ENCODE data around the gene C15orf39. TPM values are rescaled to one million over a fixed set of nuclear protein-coding genes. Genes with fewer than 3 reads are reported as not detected.
"Not testable (repeated sequence)": the region's sequence is repeated elsewhere in the genome, so short reads cannot be mapped to it uniquely, and the experiment has no call there.

C15orf39 gene
- total RNA-seq, 1 donor from 2014 or later = 34.8 TPM

GRCh38 chr15:75229191-75230015 is 27.7 kb downstream of the C15orf39 start:
- no peak for DNase-seq (ENCODE audit: extremely low read depth, low read depth, low spot score)

GRCh38 chr15:75230016-75230343 is 28.3 kb downstream of the C15orf39 start:
- no peak for DNase-seq (ENCODE audit: extremely low read depth, low read depth, low spot score)

DNA sequence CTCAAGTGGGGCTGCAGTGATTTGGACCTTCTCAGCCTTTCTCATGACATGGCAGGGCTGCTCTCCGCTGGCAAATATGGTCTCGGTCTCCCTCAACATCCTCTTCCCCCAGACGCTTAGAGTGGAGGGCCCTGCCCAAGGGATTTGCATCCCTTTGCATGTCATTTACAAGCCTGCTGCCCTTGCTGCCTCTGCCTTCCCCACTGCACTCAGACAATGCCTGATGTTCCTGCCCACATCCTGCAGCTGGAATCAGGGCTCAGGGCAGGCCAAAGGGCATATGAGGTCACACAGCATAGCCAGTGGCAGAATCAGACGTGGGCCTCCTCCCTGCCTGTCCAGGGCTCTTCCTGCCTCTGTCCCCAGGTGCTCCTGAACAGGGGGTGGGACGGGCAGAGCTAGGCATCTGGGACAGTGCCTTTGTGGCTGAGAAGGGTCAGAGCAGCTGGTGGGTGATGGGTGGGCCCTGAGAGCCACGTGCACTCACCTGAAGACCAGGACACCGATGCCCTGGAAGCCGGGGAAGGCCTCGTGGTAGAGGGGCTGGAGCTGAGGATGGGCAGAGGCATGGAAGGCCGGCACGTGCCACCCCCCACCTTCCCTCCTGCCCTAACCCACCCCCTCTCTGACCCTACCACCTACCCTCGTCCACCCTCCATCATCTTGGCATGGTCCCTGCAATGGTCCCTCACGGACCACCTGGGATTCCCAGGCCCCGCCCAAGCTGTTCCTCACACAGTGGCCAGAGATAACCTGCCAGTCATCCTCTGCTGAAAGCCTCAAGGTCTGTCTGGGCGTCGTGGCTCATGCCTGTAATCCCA is 29.1 kb downstream of the C15orf39 start:
- no peak for DNase-seq (ENCODE audit: extremely low read depth, low read depth, low spot score)

DNA sequence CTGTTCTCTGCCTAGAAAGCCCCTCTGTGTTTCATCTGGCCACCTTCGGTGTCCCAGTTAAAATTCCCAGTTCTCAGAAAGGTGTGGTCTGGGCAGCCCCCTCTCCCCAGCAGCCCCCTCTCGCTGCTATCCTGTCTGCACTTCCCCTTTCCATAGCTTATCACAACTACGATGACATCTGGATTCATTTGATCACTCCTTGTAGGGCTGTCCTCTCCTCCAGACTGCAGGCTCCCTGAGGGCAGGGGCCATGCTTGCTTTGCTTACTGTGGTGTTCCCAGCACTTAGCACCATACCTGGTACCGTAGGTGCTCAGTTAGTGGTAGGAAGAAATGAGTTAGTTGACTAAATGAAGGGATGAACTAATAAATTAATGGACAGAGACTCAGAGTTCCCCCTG is 30.2 kb downstream of the C15orf39 start:
- DNase-seq (ENCODE audit: extremely low read depth, low read depth, low spot score) = no peak

- no peak for DNase-seq (ENCODE audit: extremely low read depth, low read depth, low spot score)
Measured at GRCh38 chr15:75232252-75232813, 30.7 kb downstream of the C15orf39 start.

- no peak for DNase-seq (ENCODE audit: extremely low read depth, low read depth, low spot score)
Measured at GRCh38 chr15:75232826-75233503, 31.3 kb downstream of the C15orf39 start.

DNA sequence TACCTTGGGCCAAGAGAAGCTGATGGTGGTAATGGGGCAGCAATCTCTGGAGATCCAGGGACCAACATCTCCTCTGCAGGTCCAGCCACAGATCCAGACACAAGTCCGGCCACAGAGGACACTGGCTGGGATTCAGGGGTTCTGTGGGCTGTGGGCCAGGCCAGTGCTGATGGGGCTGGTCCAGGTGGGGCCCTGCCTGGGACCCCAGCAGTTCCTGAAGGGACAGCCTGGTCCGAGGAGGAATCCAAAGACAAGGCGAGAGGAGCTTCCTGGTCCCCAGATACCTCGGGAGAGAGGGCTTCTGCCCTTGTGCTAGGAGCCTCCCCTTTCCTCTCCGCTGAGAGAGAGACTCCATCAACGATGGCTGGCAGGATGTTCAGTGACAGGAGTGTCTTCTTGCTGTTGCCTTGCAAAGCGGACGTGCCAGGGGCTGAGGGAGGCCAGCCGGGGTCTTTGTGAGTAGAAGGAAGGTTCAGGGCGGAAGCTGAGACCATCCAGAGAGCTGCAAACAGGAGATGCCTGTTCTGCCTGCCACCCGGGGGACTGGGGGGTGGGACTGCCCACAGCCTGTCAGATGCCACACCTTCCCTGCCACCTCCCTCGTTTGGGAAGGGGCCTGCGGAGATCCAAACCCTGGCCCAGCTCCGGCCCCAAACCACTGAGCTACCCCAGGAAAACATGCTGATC is 32.0 kb downstream of the C15orf39 start:
- no peak for DNase-seq (ENCODE audit: extremely low read depth, low read depth, low spot score)

DNA sequence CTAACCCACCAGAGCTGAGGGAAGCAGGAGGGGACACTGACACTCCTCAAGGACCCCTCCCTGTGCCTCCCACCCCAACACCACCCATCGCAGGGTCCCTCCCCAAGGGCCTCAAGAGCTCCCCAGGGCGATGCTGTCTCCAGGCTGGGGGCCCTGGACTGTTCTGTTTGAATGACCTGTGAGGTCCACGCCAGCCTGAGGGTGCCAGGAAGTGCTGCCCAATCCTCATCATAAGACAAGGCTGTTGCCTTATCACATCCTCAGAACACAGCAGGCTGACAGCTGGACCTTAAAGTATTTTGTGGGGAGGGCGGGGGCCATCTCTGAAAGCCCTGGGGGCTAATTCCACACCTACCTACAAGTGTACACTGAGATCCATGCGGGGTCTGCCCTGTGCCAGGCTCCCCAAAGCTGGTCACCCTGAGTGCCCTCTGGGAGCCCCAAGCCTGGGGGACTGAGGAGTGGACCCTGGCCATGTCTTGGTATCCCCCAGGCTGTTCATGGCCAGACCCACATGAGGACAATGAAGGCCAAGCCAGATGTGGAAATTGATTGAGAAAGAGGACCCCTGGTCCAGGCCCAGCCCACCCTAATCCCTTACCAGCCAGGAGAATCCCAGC is 32.6 kb downstream of the C15orf39 start:
- DNase-seq (ENCODE audit: extremely low read depth, low read depth, low spot score) = no peak

GRCh38 chr15:75235051-75235673 is 33.5 kb downstream of the C15orf39 start:
- DNase-seq (ENCODE audit: extremely low read depth, low read depth, low spot score) = no peak

DNA sequence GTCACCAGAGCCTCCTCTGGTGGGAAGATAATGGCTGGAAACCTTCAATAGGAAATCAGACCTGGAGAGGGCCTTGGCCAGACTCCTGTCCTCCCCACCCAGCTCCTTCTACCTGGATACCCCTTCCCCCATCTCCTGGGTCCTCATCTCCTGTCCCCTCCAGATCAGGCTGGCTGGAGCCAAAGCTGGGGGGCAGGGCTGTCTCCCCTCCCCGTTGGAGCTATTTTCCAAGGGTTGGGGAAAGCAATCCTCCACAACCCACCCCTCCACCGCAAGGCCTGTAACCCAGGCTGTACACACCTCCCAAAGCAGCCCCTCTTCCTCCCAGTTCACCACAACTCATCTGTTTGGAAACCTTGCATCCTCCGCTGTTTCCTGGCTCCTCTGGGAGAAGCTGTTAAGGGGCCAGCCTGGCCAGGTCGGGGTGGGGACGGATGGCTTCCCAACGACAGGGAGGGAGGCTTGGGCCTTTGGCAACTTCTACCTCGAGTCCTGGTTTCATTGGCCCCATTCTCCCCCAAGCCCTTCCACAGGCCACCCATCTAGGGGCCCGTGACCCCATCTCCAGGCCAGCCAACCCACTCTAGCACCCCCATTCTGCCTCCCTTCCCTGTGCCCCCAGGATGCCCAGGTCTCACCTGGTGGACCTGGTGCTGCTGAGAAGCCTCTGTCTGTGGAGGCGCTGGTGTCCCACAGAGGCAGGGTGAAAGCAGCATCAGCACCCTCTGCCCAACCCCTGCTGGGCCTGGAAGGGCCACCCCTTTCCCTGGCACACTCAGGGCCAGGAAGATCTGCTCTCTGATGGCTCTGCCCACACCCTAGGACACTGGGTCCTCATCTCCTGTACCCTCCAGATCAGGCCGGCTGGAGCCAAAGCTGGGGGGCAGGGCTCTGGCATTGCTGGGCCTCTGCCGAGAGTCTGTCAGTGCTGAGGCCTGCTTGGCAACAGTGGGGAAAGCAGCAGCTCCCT is 34.4 kb downstream of the C15orf39 start:
- no peak for DNase-seq (ENCODE audit: extremely low read depth, low read depth, low spot score)

GRCh38 chr15:75237316-75237982 is 35.8 kb downstream of the C15orf39 start:
- no peak for DNase-seq (ENCODE audit: extremely low read depth, low read depth, low spot score)

DNA sequence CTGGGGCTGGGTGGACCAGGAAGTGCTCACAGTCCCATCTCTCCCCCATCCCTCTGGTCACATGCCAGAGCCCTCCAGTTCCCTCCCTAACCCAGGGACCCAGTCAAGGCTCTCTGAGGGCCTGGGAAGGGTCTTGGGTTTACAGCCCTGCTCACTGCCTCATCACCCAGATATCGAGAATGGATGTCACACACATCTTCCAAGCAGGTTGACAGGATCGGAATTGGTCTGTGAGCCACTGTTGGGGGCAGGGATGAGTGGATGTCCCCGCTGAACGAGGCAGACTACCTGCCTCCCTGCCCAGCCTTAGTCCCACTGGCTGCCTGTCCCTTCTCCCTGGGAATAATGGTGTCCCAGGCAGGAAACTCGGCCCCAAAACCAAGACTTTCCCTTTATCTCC is 36.5 kb downstream of the C15orf39 start:
- no peak for DNase-seq (ENCODE audit: extremely low read depth, low read depth, low spot score)

GRCh38 chr15:75245741-75246140 is 44.1 kb downstream of the C15orf39 start:
- not testable (repeated sequence) for DNase-seq (ENCODE audit: extremely low read depth, low read depth, low spot score)

- DNase-seq (ENCODE audit: extremely low read depth, low read depth, low spot score) = not testable (repeated sequence)
Measured at GRCh38 chr15:75248991-75249390, 47.3 kb downstream of the C15orf39 start.

DNA sequence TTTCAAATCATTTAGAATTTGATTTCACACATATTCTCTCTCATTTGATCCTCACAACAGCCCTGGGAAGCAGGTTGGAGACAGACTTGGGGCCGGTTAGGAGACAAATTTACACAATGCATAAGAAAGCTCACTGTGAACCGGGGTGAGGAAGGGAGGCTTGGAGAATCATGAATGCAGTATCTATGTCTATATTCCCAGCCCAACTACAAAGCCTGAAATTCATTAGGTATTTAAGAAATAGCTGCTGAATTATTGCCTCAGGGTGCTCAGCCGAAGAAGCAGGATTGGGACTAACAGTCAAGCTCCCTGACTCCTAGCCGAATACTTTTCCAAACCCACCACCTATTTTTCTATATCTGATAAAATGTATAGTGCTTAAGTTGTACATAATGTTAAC is 48.0 kb downstream of the C15orf39 start:
- DNase-seq (ENCODE audit: extremely low read depth, low read depth, low spot score) = no peak

- not testable (repeated sequence) for DNase-seq (ENCODE audit: extremely low read depth, low read depth, low spot score)
Measured at GRCh38 chr15:75251343-75251742, 49.7 kb downstream of the C15orf39 start.

DNA sequence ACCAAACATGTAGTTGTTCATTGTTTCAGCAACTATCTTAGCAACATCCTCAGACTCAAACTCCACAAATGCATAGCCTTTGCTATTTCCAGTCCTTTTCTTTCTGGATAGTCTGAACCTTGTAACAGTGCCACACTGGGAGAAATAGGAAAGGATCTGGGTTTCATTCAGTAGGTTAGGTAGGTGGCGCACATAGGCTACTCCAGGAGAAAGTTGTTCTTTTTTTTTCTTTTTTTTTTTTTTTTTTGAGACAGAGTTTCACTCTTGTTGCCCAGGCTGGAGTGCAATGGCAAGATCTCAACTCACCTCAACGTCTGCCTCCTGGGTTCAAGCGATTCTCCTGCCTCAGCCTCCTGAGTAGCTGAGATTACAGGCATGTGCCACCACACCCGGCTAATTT is 50.6 kb downstream of the C15orf39 start:
- not testable (repeated sequence) for DNase-seq (ENCODE audit: extremely low read depth, low read depth, low spot score)

- not testable (repeated sequence) for DNase-seq (ENCODE audit: extremely low read depth, low read depth, low spot score)
Measured at GRCh38 chr15:75258034-75258433, 56.4 kb downstream of the C15orf39 start, which contains the start of gene GOLGA6C. Gene GOLGA6C (plus strand): TSS chr15:75258334. CDS start chr15:75258599, 265 bp downstream.

Data from glomerular endothelial cell (primary cell).